GM21447 (cell line): Measurements from ENCODE around the gene PPP2R5C.
"Not testable (repeated sequence)": the region's sequence is repeated elsewhere in the genome, so short reads cannot be mapped to it uniquely, and the experiment has no call there.

Experiments
- ATAC-seq: cut with Tn5 transposase; IDR thresholded peaks from one replicate; pipeline ENCODE4 v1.9.1; 2021; ENCODE audit not compliant: unreplicated experiment

The PPP2R5C gene

GRCh38 chr14:101761032-101761880 lies at the start of gene PPP2R5C:
PPP2R5C (plus strand) TSS chr14:101761709; CDS start chr14:101761894, 185 bp downstream.
- ATAC-seq: peak; percentile 62

DNA sequence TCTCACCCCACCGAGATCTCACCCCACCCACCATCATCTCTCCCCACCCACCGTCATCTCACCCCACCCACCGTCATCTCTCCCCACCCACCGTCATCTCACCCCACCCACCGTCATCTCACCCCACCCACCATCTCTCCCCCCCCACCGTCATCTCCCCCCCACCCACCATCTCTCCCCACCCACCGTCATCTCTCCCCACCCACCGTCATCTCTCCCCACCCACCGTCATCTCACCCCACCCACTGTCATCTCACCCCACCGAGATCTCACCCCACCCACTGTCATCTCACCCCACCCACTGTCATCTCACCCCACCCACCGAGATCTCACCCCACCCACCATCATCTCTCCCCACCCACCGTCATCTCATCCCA lies 49.7 kb upstream of the PPP2R5C start:
- ATAC-seq: not testable (repeated sequence)

GRCh38 chr14:101712341-101712740 lies 49.2 kb upstream of the PPP2R5C start:
- ATAC-seq: not testable (repeated sequence)

- not testable (repeated sequence) for ATAC-seq
These were observed 48.4 kb upstream of the PPP2R5C start for GRCh38 chr14:101713091-101713490.

DNA sequence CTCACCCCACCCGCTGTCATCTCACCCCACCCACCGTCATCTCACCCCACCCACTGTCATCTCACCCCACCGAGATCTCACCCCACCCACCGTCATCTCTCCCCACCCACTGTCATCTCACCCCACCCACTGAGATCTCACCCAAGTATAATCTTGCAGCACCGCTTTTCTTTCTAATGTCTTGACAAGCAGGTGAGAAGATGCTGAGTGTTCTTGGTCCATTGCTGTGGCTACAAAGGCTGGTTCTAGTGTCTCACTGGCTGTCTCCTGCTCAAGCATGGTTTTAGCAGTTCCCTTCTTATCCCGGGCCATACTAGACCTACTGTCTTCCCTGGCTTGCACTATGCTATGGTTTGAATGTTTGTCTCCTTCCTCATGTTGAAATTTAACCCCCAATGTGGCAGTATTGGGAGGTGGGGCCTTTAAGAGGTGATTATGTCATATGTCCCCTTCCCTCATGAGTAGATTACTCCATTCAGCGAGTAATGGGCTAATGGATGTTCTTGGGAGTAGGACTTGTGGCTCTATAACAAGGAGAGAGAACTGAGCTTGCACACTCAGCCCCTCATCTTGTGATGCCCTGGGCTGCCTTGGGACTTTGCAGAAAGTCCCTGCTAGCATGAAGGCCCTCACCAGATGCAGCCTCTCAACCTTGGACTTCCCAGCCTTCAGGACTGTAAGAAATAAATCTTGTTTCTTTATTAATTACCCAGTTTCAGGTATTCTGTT lies 47.7 kb upstream of the PPP2R5C start:
- ATAC-seq: no peak

DNA sequence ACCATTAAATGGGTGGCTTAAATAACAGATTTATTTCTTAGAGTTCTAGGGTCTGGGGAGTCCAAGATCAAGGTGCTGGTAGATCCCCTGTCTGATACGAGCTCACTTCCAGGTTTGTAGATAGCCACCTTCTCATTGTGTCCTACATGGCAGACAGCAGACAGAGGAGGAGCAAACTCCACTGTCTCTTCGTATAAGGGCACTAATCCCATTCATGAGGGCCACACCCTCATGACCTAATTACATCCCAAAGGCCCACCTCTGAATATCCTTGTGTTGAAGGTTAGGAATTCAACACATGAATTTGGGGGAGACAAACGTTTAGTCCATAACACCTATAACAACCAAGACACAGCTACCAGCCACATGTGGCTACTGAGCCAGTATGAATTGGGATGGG lies 47.1 kb upstream of the PPP2R5C start:
- no peak for ATAC-seq

DNA sequence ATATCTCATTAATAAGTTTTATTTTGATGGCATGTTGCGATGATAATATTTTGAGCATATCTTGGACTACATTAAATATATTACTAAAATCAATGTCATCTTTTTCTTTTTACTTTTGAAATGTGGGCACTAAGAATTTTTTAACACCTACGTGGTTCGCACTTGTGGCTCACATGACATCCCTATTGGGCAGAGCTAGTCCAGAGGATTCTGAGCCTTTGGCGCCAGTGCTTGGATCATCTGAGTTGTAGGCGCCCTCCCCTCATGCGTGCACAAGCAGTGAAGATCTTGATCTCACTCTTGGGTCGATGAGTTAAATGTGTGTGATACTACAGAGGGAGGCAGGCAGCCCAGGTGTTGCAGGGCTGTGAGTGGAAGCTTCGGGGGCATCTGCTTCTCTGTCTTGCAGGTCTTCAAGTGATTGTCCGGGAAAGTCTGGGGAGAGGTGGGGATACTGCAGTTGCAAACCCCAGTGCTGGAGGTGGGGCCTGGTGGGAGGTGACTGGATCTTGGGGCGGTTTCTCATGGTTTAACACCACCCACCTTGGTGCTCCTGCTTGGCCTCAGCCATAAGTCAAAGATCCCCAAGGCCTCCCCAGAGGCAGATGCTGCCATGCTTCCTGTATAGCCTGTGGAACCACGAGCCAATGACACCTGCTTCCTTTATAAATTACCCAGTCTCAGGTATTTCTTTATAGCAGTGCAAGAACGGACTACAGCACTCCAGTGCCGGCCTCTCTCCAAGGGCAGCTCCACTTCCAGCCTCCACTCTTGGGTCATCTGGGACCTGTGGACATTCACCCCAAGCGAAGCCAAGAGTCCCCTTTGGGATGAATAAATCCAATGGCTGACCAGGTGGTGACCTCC lies 46.1 kb upstream of the PPP2R5C start:
- ATAC-seq: no peak

GRCh38 chr14:101716077-101716950 lies 45.2 kb upstream of the PPP2R5C start:
- ATAC-seq: no peak

GRCh38 chr14:101716956-101717662 lies 44.4 kb upstream of the PPP2R5C start:
- no peak for ATAC-seq

DNA sequence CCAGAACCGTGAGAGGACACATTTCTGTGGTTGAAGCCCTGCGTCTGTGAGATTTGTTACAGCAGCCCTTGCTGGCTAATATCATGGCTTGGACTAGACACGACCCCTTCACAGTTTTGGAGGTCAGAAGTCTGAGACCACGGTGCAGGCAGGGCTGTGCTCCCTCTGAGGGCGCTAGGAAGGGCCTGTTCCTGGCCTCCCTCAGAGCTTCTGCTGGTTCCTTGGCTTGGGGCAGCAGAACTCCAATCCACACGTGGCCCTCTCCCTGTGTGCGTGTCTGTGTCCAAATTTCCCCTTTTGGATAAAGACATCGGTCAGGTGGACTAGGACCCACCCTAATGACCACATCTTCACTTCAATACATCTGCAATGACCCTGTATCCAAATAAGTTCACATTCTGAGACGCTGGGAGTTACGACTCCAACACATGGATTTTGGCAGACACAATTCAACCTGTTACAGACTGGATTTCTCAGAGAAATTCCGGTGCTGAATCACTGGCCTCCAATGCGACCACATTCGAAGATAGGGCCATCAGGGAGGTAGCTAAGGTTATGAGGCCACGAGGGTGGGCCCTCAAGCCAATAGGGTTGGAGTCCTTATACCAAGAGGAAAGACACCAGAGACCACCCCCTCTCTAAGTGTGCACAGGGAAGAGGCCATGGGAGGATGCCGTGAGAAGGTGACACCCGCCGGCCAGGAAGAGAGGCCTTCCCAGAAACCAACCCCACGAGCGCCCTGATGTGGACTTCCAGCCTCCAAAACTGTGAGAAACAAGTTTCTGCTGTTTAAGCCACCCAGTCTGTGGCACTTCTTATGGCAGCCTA lies 43.6 kb upstream of the PPP2R5C start:
- ATAC-seq: no peak

DNA sequence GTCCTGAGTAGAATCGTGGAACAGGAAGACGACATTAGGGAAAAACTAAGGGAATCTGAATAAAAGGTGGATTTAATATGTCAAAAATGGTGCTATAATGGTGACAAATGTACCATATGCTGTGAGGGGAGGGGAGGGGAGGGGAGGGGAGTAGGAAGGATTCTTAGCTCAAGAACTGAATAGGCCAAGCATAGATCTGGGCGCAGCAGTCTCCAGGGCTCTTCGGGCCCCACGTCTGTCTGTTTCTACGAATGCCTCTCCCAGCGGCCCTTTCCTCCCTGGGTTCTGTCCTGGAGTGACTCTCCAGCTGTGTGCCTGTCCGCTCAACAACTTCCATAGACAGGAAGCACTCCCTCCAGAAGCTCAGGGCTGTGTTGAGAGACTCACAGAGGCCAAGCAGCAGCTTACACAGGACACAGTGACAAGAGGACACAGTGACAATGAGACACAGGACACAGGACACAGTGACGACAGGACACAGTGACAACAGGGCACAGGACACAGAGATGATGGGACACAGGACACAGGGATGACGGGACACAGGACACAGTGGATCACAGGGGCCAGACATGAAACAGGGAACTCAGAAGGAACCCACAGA lies 42.4 kb upstream of the PPP2R5C start:
- no peak for ATAC-seq

- ATAC-seq: no peak
These were observed 41.8 kb upstream of the PPP2R5C start for GRCh38 chr14:101719708-101720107.

DNA sequence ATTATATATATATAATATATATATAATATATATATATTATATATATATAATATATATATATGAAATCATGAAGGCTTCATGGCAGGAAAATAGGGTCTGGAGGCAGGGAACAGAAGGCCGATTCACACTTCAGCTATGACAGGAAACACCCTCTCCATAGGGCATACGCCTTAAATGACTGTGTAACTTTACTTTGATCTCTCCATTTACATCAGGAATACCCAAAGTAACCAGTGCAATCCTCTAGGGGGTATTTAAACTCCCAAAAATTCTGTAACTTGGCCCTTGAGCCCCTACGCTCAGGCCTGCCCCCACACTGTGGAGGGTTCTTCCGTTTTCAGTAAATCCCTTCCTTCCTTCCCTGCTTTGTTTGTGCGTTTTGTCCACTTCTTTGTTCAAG lies 40.4 kb upstream of the PPP2R5C start:
- ATAC-seq: no peak

- peak; percentile 55 for ATAC-seq
These were observed 39.4 kb upstream of the PPP2R5C start for GRCh38 chr14:101721951-101722661.

DNA sequence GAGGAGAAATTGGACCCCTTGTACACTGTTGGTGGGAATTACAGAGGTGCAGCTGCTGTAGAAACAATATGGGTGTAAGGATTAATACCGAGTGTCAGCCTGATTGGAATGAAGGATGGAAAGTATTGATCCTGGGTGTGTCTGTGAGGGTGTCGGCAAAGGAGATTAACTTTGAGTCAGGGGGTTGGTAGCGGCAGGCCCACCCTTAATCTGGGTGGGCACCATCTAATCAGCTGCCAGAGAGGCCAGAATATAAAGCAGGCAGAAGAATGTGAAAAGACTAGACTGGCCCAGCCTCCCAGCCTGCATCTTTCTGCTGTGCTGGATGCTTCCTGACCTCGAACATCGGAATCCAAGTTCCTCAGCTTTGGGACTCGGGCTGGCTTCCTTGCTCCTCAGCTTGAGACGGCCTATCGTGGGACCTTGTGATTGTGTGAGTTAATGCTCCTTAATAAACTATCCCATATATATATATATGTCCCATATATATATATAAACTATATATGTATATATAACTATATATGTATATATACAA lies 38.4 kb upstream of the PPP2R5C start:
- no peak for ATAC-seq

- ATAC-seq: not testable (repeated sequence)
These were observed 35.9 kb upstream of the PPP2R5C start for GRCh38 chr14:101725652-101726051.

DNA sequence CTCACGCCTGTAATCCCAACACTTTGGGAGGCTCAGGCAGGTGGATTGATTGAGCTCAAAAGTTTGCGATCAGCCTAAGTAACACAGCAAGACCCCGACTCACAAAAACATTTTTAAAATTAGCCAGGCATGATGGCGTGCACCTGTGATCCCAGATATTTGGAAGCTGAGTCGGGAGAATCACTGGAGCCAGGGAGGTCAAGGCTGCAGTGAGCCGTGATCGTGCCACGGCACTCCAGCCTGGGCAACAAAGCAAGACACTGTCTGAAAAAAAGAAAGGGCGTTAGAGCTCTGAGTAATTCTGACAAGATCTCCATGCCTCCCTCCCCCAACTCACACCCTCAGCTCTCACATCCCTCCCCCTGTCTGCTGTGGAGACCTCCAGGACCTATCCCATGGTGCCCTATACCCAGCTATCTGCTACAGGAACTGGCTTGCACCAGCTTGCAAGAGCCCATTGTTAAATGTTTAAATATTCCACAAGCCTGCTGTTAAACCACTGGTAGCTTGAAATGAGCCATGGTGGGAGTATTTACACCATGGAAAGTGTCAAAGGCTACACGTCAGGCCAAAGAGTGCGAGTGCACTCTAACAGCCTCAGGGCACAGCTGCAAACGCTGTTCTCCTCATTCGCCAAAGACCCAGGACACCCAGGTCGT lies 35.1 kb upstream of the PPP2R5C start:
- ATAC-seq: no peak
